ENCODE results near the gene WFIKKN1. TPM values are rescaled to one million over a fixed set of nuclear protein-coding genes. Genes with fewer than 3 reads are reported as not detected.

WFIKKN1 gene
- total RNA-seq, 1 experiment from 2014 or later = 12.3 TPM

- ATAC-seq (no peak), DNase-seq (ENCODE audit: low spot score) (no peak)
- Mint-ChIP-seq H3K27me3 (ENCODE audit: low read depth) (no peaks in the 10 kb centered on the region), H3K36me3 (peaks cover 11% of the 10 kb centered on the region), H3K27ac (no peak overlapping the region), H3K9me3 (no peaks in the 10 kb centered on the region), H3K4me3 (no peak overlapping the region), H3K4me1 (peaks cover 12% of the 10 kb centered on the region)
- no peak for TF ChIP-seq FOXJ3 (CRISPR knock-in tag; IDR thresholded peaks at IDR 0.05; ENCODE audit: borderline replicate concordance)
- TF ChIP-seq, protein P1, sequence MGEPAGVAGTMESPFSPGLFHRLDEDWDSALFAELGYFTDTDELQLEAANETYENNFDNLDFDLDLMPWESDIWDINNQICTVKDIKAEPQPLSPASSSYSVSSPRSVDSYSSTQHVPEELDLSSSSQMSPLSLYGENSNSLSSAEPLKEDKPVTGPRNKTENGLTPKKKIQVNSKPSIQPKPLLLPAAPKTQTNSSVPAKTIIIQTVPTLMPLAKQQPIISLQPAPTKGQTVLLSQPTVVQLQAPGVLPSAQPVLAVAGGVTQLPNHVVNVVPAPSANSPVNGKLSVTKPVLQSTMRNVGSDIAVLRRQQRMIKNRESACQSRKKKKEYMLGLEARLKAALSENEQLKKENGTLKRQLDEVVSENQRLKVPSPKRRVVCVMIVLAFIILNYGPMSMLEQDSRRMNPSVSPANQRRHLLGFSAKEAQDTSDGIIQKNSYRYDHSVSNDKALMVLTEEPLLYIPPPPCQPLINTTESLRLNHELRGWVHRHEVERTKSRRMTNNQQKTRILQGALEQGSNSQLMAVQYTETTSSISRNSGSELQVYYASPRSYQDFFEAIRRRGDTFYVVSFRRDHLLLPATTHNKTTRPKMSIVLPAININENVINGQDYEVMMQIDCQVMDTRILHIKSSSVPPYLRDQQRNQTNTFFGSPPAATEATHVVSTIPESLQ (CRISPR knock-in tag; IDR thresholded peaks at IDR 0.05) = no peak
- TF ChIP-seq USF2 (CRISPR knock-in tag; IDR thresholded peaks at IDR 0.05) = no peak
- TF ChIP-seq CREM (CRISPR knock-in tag; IDR thresholded peaks at IDR 0.05) = no peak
- no peak for TF ChIP-seq E2F5 (CRISPR knock-in tag; IDR thresholded peaks at IDR 0.05)
- TF ChIP-seq MAX (CRISPR knock-in tag; IDR thresholded peaks at IDR 0.05) = no peak
- TF ChIP-seq, protein P2, sequence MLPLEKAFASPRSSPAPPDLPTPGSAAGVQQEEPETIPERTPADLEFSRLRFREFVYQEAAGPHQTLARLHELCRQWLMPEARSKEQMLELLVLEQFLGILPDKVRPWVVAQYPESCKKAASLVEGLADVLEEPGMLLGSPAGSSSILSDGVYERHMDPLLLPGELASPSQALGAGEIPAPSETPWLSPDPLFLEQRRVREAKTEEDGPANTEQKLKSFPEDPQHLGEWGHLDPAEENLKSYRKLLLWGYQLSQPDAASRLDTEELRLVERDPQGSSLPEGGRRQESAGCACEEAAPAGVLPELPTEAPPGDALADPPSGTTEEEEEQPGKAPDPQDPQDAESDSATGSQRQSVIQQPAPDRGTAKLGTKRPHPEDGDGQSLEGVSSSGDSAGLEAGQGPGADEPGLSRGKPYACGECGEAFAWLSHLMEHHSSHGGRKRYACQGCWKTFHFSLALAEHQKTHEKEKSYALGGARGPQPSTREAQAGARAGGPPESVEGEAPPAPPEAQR (CRISPR knock-in tag; IDR thresholded peaks at IDR 0.05) = no peak
- TF ChIP-seq JAZF1 (CRISPR knock-in tag; IDR thresholded peaks at IDR 0.05) = no peak
- ChIA-PET CTCF (interaction anchor here (0.7 kb wide), 1 partner anchor 12 kb away, joined by 4 read pairs; no protein-coding TSS in a partner anchor), POLR2A (no interaction called here)
Measured at GRCh38 chr16:672371-672770, 41.6 kb downstream of the WFIKKN1 start.

- H3K4me1 Mint-ChIP-seq = peaks cover 12% of the 10 kb centered on the region
- no peak overlapping the region for H3K27ac Mint-ChIP-seq
- no peak for ATAC-seq
- ChIA-PET POLR2A (no interaction called here), CTCF (no interaction called here)
- H3K9me3 Mint-ChIP-seq = no peaks in the 10 kb centered on the region
- no peaks in the 10 kb centered on the region for H3K27me3 Mint-ChIP-seq (ENCODE audit: low read depth)
- DNase-seq (ENCODE audit: low spot score) = no peak
- no peak for TF ChIP-seq ZBTB21 (CRISPR knock-in tag; IDR thresholded peaks at IDR 0.05; ENCODE audit: borderline replicate concordance)
- H3K36me3 Mint-ChIP-seq = peaks cover 11% of the 10 kb centered on the region
- no peak overlapping the region for H3K4me3 Mint-ChIP-seq
Measured at GRCh38 chr16:672851-673250, 42.1 kb downstream of the WFIKKN1 start.

GRCh38 chr16:673399-673991 lies 42.7 kb downstream of the WFIKKN1 start:
- DNase-seq (ENCODE audit: low spot score) (no peak), ATAC-seq (no peak)
- POLR2A ChIA-PET = no interaction called here
- Mint-ChIP-seq H3K9me3 (no peaks in the 10 kb centered on the region), H3K27ac (no peak overlapping the region), H3K27me3 (ENCODE audit: low read depth) (no peaks in the 10 kb centered on the region), H3K36me3 (peaks cover 11% of the 10 kb centered on the region), H3K4me3 (no peak overlapping the region), H3K4me1 (peaks cover 12% of the 10 kb centered on the region)
- TF ChIP-seq NR1H2 (CRISPR knock-in tag; IDR thresholded peaks at IDR 0.05) = no peak
- TF ChIP-seq NFATC4 (CRISPR knock-in tag; IDR thresholded peaks at IDR 0.05) = no peak
- TF ChIP-seq SMAD3 (CRISPR knock-in tag; IDR thresholded peaks at IDR 0.05; ENCODE audit: borderline replicate concordance) = no peak
- TF ChIP-seq NR3C1 (CRISPR knock-in tag; conservative IDR thresholded peaks at IDR 0.05; ENCODE audit: low read depth) = no peak
- no peak for TF ChIP-seq GABPB1 (CRISPR knock-in tag; IDR thresholded peaks at IDR 0.05)
- no peak for TF ChIP-seq GTF2I (CRISPR knock-in tag; conservative IDR thresholded peaks at IDR 0.05)
- TF ChIP-seq USF1 (CRISPR knock-in tag; IDR thresholded peaks at IDR 0.05) = no peak
- no peak for TF ChIP-seq NFYB (CRISPR knock-in tag; conservative IDR thresholded peaks at IDR 0.05; ENCODE audit: low read depth)
- TF ChIP-seq, protein P3, sequence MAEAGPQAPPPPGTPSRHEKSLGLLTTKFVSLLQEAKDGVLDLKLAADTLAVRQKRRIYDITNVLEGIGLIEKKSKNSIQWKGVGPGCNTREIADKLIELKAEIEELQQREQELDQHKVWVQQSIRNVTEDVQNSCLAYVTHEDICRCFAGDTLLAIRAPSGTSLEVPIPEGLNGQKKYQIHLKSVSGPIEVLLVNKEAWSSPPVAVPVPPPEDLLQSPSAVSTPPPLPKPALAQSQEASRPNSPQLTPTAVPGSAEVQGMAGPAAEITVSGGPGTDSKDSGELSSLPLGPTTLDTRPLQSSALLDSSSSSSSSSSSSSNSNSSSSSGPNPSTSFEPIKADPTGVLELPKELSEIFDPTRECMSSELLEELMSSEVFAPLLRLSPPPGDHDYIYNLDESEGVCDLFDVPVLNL (CRISPR knock-in tag; IDR thresholded peaks at IDR 0.05; ENCODE audit: borderline replicate concordance, low read depth) = no peak
- no peak for TF ChIP-seq CBFB (CRISPR knock-in tag; IDR thresholded peaks at IDR 0.05; ENCODE audit: low read depth)
- TF ChIP-seq ZNF671 (CRISPR knock-in tag; IDR thresholded peaks at IDR 0.05) = no peak
- CTCF ChIA-PET = interaction anchor here (0.5 to 0.6 kb wide), 2 partner anchors 19 to 289 kb away, joined by 3 to 5 read pairs; no protein-coding TSS in a partner anchor
